ENCODE data around the gene NRG3.
"Not testable (repeated sequence)": the region's sequence is repeated elsewhere in the genome, so short reads cannot be mapped to it uniquely, and the experiment has no call there.

The NRG3 gene

GRCh38 chr10:82040336-82040735, 165.3 kb downstream of the NRG3 start:
- no peak overlapping the region for H3K4me3 ChIP-seq (ENCODE audit: low read depth, low read length)
- TF ChIP-seq CTCF (IDR thresholded peaks at IDR 0.05; ENCODE audit: low read depth, low read length) = no peak
- no peaks in the 10 kb centered on the region for H3K36me3 ChIP-seq
- H3K4me1 ChIP-seq = no peaks in the 10 kb centered on the region
- DNase-seq = no peak
- H3K9me3 ChIP-seq = no peaks in the 10 kb centered on the region
- H3K27me3 ChIP-seq = no peaks in the 10 kb centered on the region

- no peak overlapping the region for H3K4me3 ChIP-seq (ENCODE audit: low read depth, low read length)
- H3K9me3 ChIP-seq = no peaks in the 10 kb centered on the region
- H3K27me3 ChIP-seq = no peaks in the 10 kb centered on the region
- H3K36me3 ChIP-seq = no peaks in the 10 kb centered on the region
- no peak for TF ChIP-seq CTCF (IDR thresholded peaks at IDR 0.05; ENCODE audit: low read depth, low read length)
- no peak for DNase-seq
- no peaks in the 10 kb centered on the region for H3K4me1 ChIP-seq
Observed at GRCh38 chr10:82041018-82041417, 166.0 kb downstream of the NRG3 start.

GRCh38 chr10:82056391-82056790, 181.4 kb downstream of the NRG3 start:
- Histone ChIP-seq H3K36me3 (no peaks in the 10 kb centered on the region), H3K9me3 (no peaks in the 10 kb centered on the region), H3K4me1 (no peaks in the 10 kb centered on the region), H3K27me3 (no peaks in the 10 kb centered on the region), H3K4me3 (ENCODE audit: low read depth, low read length) (no peak overlapping the region)
- TF ChIP-seq CTCF (IDR thresholded peaks at IDR 0.05; ENCODE audit: low read depth, low read length) = no peak
- DNase-seq = no peak

GRCh38 chr10:82067192-82067591, 192.2 kb downstream of the NRG3 start:
- not testable (repeated sequence) for H3K4me3 ChIP-seq (ENCODE audit: low read depth, low read length); DNase-seq; H3K36me3 ChIP-seq; H3K9me3 ChIP-seq; H3K4me1 ChIP-seq; H3K27me3 ChIP-seq

GRCh38 chr10:82068501-82068900, 193.5 kb downstream of the NRG3 start:
- no peak overlapping the region for H3K4me3 ChIP-seq (ENCODE audit: low read depth, low read length)
- TF ChIP-seq CTCF (IDR thresholded peaks at IDR 0.05; ENCODE audit: low read depth, low read length) = no peak

GRCh38 chr10:82071231-82071630, 196.2 kb downstream of the NRG3 start:
- H3K4me1 ChIP-seq = 0 out of 2 replicates have a peak, but pooled peaks cover 3% of the 10 kb centered on the region
- H3K4me3 ChIP-seq (ENCODE audit: low read depth, low read length) = no peak overlapping the region
- no peaks in the 10 kb centered on the region for H3K9me3 ChIP-seq
- TF ChIP-seq CTCF (IDR thresholded peaks at IDR 0.05; ENCODE audit: low read depth, low read length) = no peak
- no peaks in the 10 kb centered on the region for H3K36me3 ChIP-seq
- no peaks in the 10 kb centered on the region for H3K27me3 ChIP-seq
- DNase-seq = no peak

More at GRCh38 chr10:82068501-82068900, 193.5 kb downstream of the NRG3 start:
- Histone ChIP-seq H3K4me1 (no peaks in the 10 kb centered on the region), H3K36me3 (no peaks in the 10 kb centered on the region), H3K9me3 (no peaks in the 10 kb centered on the region), H3K27me3 (no peaks in the 10 kb centered on the region)
- DNase-seq = no peak

- no peak for TF ChIP-seq CTCF (IDR thresholded peaks at IDR 0.05; ENCODE audit: low read depth, low read length)
- Histone ChIP-seq H3K4me3 (ENCODE audit: low read depth, low read length) (no peak overlapping the region), H3K4me1 (0 out of 2 replicates have a peak, but pooled peaks cover 3% of the 10 kb centered on the region), H3K9me3 (no peaks in the 10 kb centered on the region), H3K36me3 (no peaks in the 10 kb centered on the region), H3K27me3 (no peaks in the 10 kb centered on the region)
- no peak for DNase-seq
Observed at GRCh38 chr10:82072124-82072523, 197.1 kb downstream of the NRG3 start.

Measured in BE2C (cell line).